SK-N-SH (cell line): ENCODE measurements around the gene SDK1. TPM values are rescaled to one million over a fixed set of nuclear protein-coding genes. Genes with fewer than 3 reads are reported as not detected.

Source experiments
- CTCF ChIA-PET: fragments of 300-600, 350-600 bp; formaldehyde crosslinking; extraction: SDS; loops from one replicate; lab custom pipeline; 2021; lab: Yijun Ruan, JAX
- POLR2A ChIA-PET: fragments of 350-600 bp; sonication (Branson Sonifier 250); formaldehyde crosslinking; extraction: SDS; loops from one replicate; lab custom pipeline; 2020; ENCODE audit warnings: antibody characterized with exemption, inconsistent platforms; lab: Yijun Ruan, JAX
- DNase-seq: peaks from one replicate; pipeline ENCODE4 v3.0.0; 2012
- H2AFZ ChIP-seq: fragments of 200-600 bp; sonication (generic); 2 replicates; pipeline ENCODE4 v1.8.1; 2016; ENCODE audit warnings: antibody characterized with exemption, mild to moderate bottlenecking, low read depth
- H3F3A ChIP-seq: fragments of 200-600 bp; sonication (generic); replicated peaks from 2 replicates; pipeline ENCODE3; 2016; ENCODE audit warnings: antibody characterized with exemption, mild to moderate bottlenecking; ENCODE audit not compliant: insufficient read depth
- H3K27ac ChIP-seq, 2 experiments: fragments of 200-500 bp in 1 of 2; fragments of 200-600 bp in 1 of 2; sonication (Bioruptor generic) in 1 of 2; sonication (generic), shearing (Covaris generic) in 1 of 2; 2 replicates each; pipeline versions ENCODE4 v1.5.1 to v1.6.1; 2014 to 2016; ENCODE audit warnings: low read depth in 2 of 2, inconsistent platforms in 1 of 2, low read length in 1 of 2, mild to moderate bottlenecking in 1 of 2, mixed read lengths in 1 of 2
- H3K27me3 ChIP-seq: fragments of 200-600 bp; sonication (generic), shearing (Covaris generic); 2 replicates; pipeline ENCODE4 v1.6.1; 2016; ENCODE audit warnings: mixed run types; ENCODE audit not compliant: insufficient read depth
- H3K36me3 ChIP-seq, 2 experiments: fragments of 200-500 bp in 1 of 2; fragments of 200-600 bp in 1 of 2; sonication (Bioruptor generic) in 1 of 2; sonication (generic) in 1 of 2; replicated peaks in 1 of 2; 2 replicates each; pipeline versions ENCODE3 to v1.5.1; 2014 to 2016; ENCODE audit warnings: low read length in 1 of 2, mild to moderate bottlenecking in 1 of 2; ENCODE audit not compliant: insufficient read depth in 2 of 2, control insufficient read depth in 1 of 2
- H3K4me1 ChIP-seq, 2 experiments: fragments of 200-500 bp in 1 of 2; fragments of 200-600 bp in 1 of 2; sonication (Bioruptor generic) in 1 of 2; sonication (generic), shearing (Covaris generic) in 1 of 2; 2 replicates each; pipeline versions ENCODE4 v1.5.1 to v1.6.1; 2014 to 2016; ENCODE audit warnings: low read depth in 1 of 2, low read length in 1 of 2, mixed run types in 1 of 2; ENCODE audit not compliant: insufficient read depth in 2 of 2, control insufficient read depth in 1 of 2
- H3K4me2 ChIP-seq: fragments of 200-600 bp; sonication (generic), shearing (Covaris generic); 2 replicates; pipeline ENCODE4 v1.6.1; 2017; ENCODE audit warnings: mixed run types
- H3K4me3 ChIP-seq, 2 experiments: fragments of 200-500 bp in 1 of 2; fragments of 200-600 bp in 1 of 2; sonication (Bioruptor generic) in 1 of 2; sonication (generic), shearing (Covaris generic) in 1 of 2; 2 replicates each; pipeline versions ENCODE4 v1.5.1 to v1.8.1; 2014 to 2016; ENCODE audit warnings: low read depth in 2 of 2, inconsistent platforms in 1 of 2, low read length in 1 of 2, mild to moderate bottlenecking in 1 of 2, mixed read lengths in 1 of 2, moderate library complexity in 1 of 2
- H3K79me2 ChIP-seq: fragments of 200-600 bp; sonication (generic); 2 replicates; pipeline ENCODE4 v1.8.1; 2017; ENCODE audit warnings: mild to moderate bottlenecking; ENCODE audit not compliant: insufficient read depth
- H3K9ac ChIP-seq: fragments of 200-600 bp; sonication (generic); 2 replicates; pipeline ENCODE4 v1.6.1; 2017; ENCODE audit warnings: mixed run types
- H3K9me2 ChIP-seq: fragments of 200-600 bp; sonication (generic); 2 replicates; pipeline ENCODE4 v1.6.1; 2017; ENCODE audit warnings: mixed run types
- H3K9me3 ChIP-seq: fragments of 200-600 bp; sonication (generic); 2 replicates; pipeline ENCODE4 v1.6.1; 2017; ENCODE audit warnings: mixed run types, mild to moderate bottlenecking, moderate library complexity
- H4K20me1 ChIP-seq: fragments of 200-600 bp; sonication (generic); 2 replicates; pipeline ENCODE4 v1.6.1; 2017; ENCODE audit warnings: mild to moderate bottlenecking, mixed run types; ENCODE audit not compliant: insufficient read depth
- CHD2 ChIP-seq: fragments of 150-350 bp; IDR thresholded peaks from 2 replicates; pipeline ENCODE4 v1.6.1; 2018; ENCODE audit warnings: low read length; ENCODE audit not compliant: partially characterized antibody
- ELF1 ChIP-seq: IDR thresholded peaks from 2 replicates; pipeline ENCODE4 v1.4.0; 2012
- EP300 ChIP-seq, 2 experiments: IDR thresholded peaks; 2 replicates each; pipeline versions ENCODE4 v1.4.0 to v1.6.1; 2012; ENCODE audit warnings: borderline replicate concordance in 1 of 2, low read depth in 1 of 2, low read length in 1 of 2
- EZH2phosphoT487 ChIP-seq: fragments of 200-600 bp; sonication (generic); IDR thresholded peaks from 2 replicates; pipeline ENCODE4 v1.6.1; 2017; ENCODE audit warnings: low read depth, mixed run types, mild to moderate bottlenecking, antibody characterized with exemption, moderate library complexity, borderline replicate concordance
- FOSL2 ChIP-seq: IDR thresholded peaks from 2 replicates; pipeline ENCODE4 v1.4.0; 2012; ENCODE audit warnings: low read depth, mild to moderate bottlenecking, moderate library complexity, borderline replicate concordance
- GABPA ChIP-seq: IDR thresholded peaks from 2 replicates; pipeline ENCODE4 v1.4.0; 2012; ENCODE audit warnings: low read depth, mild to moderate bottlenecking
- GATA2 ChIP-seq: sonication (generic); formaldehyde crosslinking; IDR thresholded peaks from 2 replicates; pipeline ENCODE4 v1.5.0; 2020; ENCODE audit warnings: mild to moderate bottlenecking, missing genetic modification reagents
- IRF3 ChIP-seq: fragments of 150-350 bp; IDR thresholded peaks from 2 replicates; pipeline ENCODE4 v1.6.1; 2016; ENCODE audit warnings: mild to moderate bottlenecking, low read depth, low read length
- MEF2A ChIP-seq: IDR thresholded peaks from 2 replicates; pipeline ENCODE4 v1.4.0; 2012; ENCODE audit warnings: low read depth, borderline replicate concordance
- NFIC ChIP-seq: IDR thresholded peaks from 2 replicates; pipeline ENCODE4 v1.4.0; 2012; ENCODE audit warnings: borderline replicate concordance
- NRF1 ChIP-seq: IDR thresholded peaks from 2 replicates; pipeline ENCODE4 v1.6.1; 2012; ENCODE audit warnings: low read depth, mild to moderate bottlenecking, low read length
- POLR2AphosphoS5 ChIP-seq: IDR thresholded peaks from 2 replicates; pipeline ENCODE4 v1.6.1; 2012; ENCODE audit warnings: low read depth, low read length
- RAD21 ChIP-seq: IDR thresholded peaks from 2 replicates; pipeline ENCODE4 v1.6.1; 2012; ENCODE audit warnings: mild to moderate bottlenecking, low read length
- RFX5 ChIP-seq: IDR thresholded peaks from 2 replicates; pipeline ENCODE4 v1.6.1; 2012; ENCODE audit warnings: mild to moderate bottlenecking, improper control_type of control experiment, low read length
- RXRA ChIP-seq: IDR thresholded peaks from 2 replicates; pipeline ENCODE4 v1.4.0; 2012; ENCODE audit warnings: low read depth, mild to moderate bottlenecking, borderline replicate concordance
- SIN3A ChIP-seq: IDR thresholded peaks from 2 replicates; pipeline ENCODE4 v1.6.1; 2012; ENCODE audit warnings: low read depth, mild to moderate bottlenecking, low read length, moderate library complexity, borderline replicate concordance
- SMC3 ChIP-seq: IDR thresholded peaks from 2 replicates; pipeline ENCODE4 v1.6.1; 2012; ENCODE audit warnings: low read depth, low read length, improper control_type of control experiment
- USF2 ChIP-seq: fragments of 150-350 bp; IDR thresholded peaks from 2 replicates; pipeline ENCODE4 v1.6.1; 2017; ENCODE audit warnings: antibody characterized with exemption, low read length, low read depth, borderline replicate concordance
- ZBTB33 ChIP-seq: IDR thresholded peaks from 2 replicates; pipeline ENCODE4 v1.4.0; 2012; ENCODE audit warnings: low read depth, borderline replicate concordance
- whole genome bisulfite sequencing: methylation state at CpG from one replicate; pipeline ENCODE4 v1.1.6; 2017; ENCODE audit warnings: low lambda C conversion rate; 5-methylcytosine and 5-hydroxymethylcytosine counted together
- polyA plus RNA-seq, 3 experiments: library from polyadenylated mRNA; depleted of rRNA; stranded (reverse); fragments of >200 nt; gene quantifications; 2 replicates each; pipeline ENCODE4 v1.2.3, GENCODE V29; 2012

Gene SDK1
- polyA plus RNA-seq, 1 of the 3 experiments (the other 2 are of a cell fraction) = 1.2 TPM

GRCh38 chr7:3895341-3896116 lies 594.5 kb downstream of the SDK1 start:
- CTCF ChIA-PET = interaction anchor here (0.7 to 2.6 kb wide), 11 partner anchors 9 to 1030 kb away, joined by 3 to 11 read pairs (median 3); partner anchors contain the start of gene SDK1
- H3K27me3 ChIP-seq = no peaks in the 10 kb centered on the region
- DNase-seq = no peak
- no peak overlapping the region for H2AFZ ChIP-seq
- no peak overlapping the region for H3K4me3 ChIP-seq
- no peaks in the 10 kb centered on the region for H3F3A ChIP-seq
- peaks cover 0 to 7% of the 10 kb centered on the region in 2 experiments; a peak in 1 of 4 replicates for H3K4me1 ChIP-seq
- H3K36me3 ChIP-seq = no peaks in the 10 kb centered on the region
- H4K20me1 ChIP-seq = no peaks in the 10 kb centered on the region
- H3K79me2 ChIP-seq = no peaks in the 10 kb centered on the region
- H3K4me2 ChIP-seq = no peak overlapping the region
- TF ChIP-seq SIN3A = no peak
- no peak for TF ChIP-seq IRF3
- TF ChIP-seq CHD2 = no peak
- TF ChIP-seq GABPA = no peak
- TF ChIP-seq NFIC = no peak
- no peak for TF ChIP-seq NRF1
- TF ChIP-seq MEF2A = no peak
- TF ChIP-seq SMC3 = no peak
- WGBS = 56% methylated on average over 9 of the region's 9 CpGs
- no peaks in the 10 kb centered on the region for H3K9me2 ChIP-seq
- H3K9me3 ChIP-seq = no peaks in the 10 kb centered on the region
- POLR2A ChIA-PET = no interaction called here
- no peak overlapping the region for H3K9ac ChIP-seq
- no peak overlapping the region for H3K27ac ChIP-seq

- H3K36me3 ChIP-seq = no peaks in the 10 kb centered on the region
- H3K27ac ChIP-seq = no peak overlapping the region
- H3K4me3 ChIP-seq = no peak overlapping the region
- no peaks in the 10 kb centered on the region for H3K9me3 ChIP-seq
- WGBS = 55% methylated on average over 6 of the region's 6 CpGs
- H4K20me1 ChIP-seq = no peaks in the 10 kb centered on the region
- TF ChIP-seq RFX5 (no peak), POLR2AphosphoS5 (no peak), USF2 (no peak), GATA2 (CRISPR knock-in tag) (no peak), FOSL2 (no peak), EZH2phosphoT487 (no peak), RAD21 (no peak), GABPA (no peak), EP300 (IDR thresholded peaks at IDR 0.05; ENCODE audit: borderline replicate concordance in 1 of 2, low read depth in 1 of 2, low read length in 1 of 2) (no peak), SIN3A (no peak), ZBTB33 (no peak), NRF1 (no peak), ELF1 (no peak), RXRA (no peak)
- ChIA-PET POLR2A (no interaction called here), CTCF (interaction anchor here (0.7 to 2.6 kb wide), 14 partner anchors 10 to 1031 kb away, joined by 3 to 14 read pairs (median 4); partner anchors contain the start of gene SDK1)
- H3K4me1 ChIP-seq = peaks cover 0 to 7% of the 10 kb centered on the region in 2 experiments; a peak in 1 of 4 replicates
- no peak for DNase-seq
- no peak overlapping the region for H3K9ac ChIP-seq
- no peak overlapping the region for H2AFZ ChIP-seq
- H3K9me2 ChIP-seq = no peaks in the 10 kb centered on the region
- no peaks in the 10 kb centered on the region for H3K27me3 ChIP-seq
- no peaks in the 10 kb centered on the region for H3F3A ChIP-seq
- no peaks in the 10 kb centered on the region for H3K79me2 ChIP-seq
- H3K4me2 ChIP-seq = no peak overlapping the region
Measured at GRCh38 chr7:3896169-3896765, 595.2 kb downstream of the SDK1 start.
